ENCODE data around the gene MYH11.
"Not testable (repeated sequence)": the region's sequence is repeated elsewhere in the genome, so short reads cannot be mapped to it uniquely, and the experiment has no call there.

The MYH11 gene

GRCh38 chr16:15807603-15808009 lies 49.2 kb downstream of the MYH11 start:
- no peak for DNase-seq

- DNase-seq = no peak
Measured at GRCh38 chr16:15803618-15804017, 53.2 kb downstream of the MYH11 start.

- no peak for DNase-seq
Measured at GRCh38 chr16:15799851-15800495, 56.9 kb downstream of the MYH11 start.

- DNase-seq = no peak
Measured at GRCh38 chr16:15798671-15799070, 58.2 kb downstream of the MYH11 start.

GRCh38 chr16:15796885-15797284 lies 59.9 kb downstream of the MYH11 start:
- DNase-seq = no peak

- DNase-seq = no peak
Measured at GRCh38 chr16:15795615-15796014, 61.2 kb downstream of the MYH11 start.

- DNase-seq = no peak
Measured at GRCh38 chr16:15792563-15792971, 64.3 kb downstream of the MYH11 start.

- DNase-seq = no peak
Measured at GRCh38 chr16:15790458-15790857, 66.4 kb downstream of the MYH11 start.

GRCh38 chr16:15789816-15790215 lies 67.0 kb downstream of the MYH11 start:
- not testable (repeated sequence) for DNase-seq

GRCh38 chr16:15788846-15789239 lies 68.0 kb downstream of the MYH11 start:
- DNase-seq = no peak

- no peak for DNase-seq
Measured at GRCh38 chr16:15786501-15786900, 70.3 kb downstream of the MYH11 start.

- no peak for DNase-seq
Measured at GRCh38 chr16:15785386-15786059, 71.3 kb downstream of the MYH11 start.

GRCh38 chr16:15783985-15784384 lies 72.8 kb downstream of the MYH11 start:
- DNase-seq = no peak

- DNase-seq = no peak
Measured at GRCh38 chr16:15782573-15783365, 74.1 kb downstream of the MYH11 start.

- DNase-seq = no peak
Measured at GRCh38 chr16:15781650-15782049, 75.2 kb downstream of the MYH11 start.

GRCh38 chr16:15780805-15781204 lies 76.0 kb downstream of the MYH11 start:
- no peak for DNase-seq

- DNase-seq = no peak
Measured at GRCh38 chr16:15779664-15780351, 77.0 kb downstream of the MYH11 start.

- DNase-seq = no peak
Measured at GRCh38 chr16:15778999-15779614, 77.7 kb downstream of the MYH11 start.

- DNase-seq = no peak
Measured at GRCh38 chr16:15778204-15778743, 78.6 kb downstream of the MYH11 start.

- no peak for DNase-seq
Measured at GRCh38 chr16:15777533-15778203, 79.2 kb downstream of the MYH11 start.

GRCh38 chr16:15776572-15776971 lies 80.3 kb downstream of the MYH11 start:
- DNase-seq = no peak
